Measurements from ENCODE around the gene MALSU1.

DNA sequence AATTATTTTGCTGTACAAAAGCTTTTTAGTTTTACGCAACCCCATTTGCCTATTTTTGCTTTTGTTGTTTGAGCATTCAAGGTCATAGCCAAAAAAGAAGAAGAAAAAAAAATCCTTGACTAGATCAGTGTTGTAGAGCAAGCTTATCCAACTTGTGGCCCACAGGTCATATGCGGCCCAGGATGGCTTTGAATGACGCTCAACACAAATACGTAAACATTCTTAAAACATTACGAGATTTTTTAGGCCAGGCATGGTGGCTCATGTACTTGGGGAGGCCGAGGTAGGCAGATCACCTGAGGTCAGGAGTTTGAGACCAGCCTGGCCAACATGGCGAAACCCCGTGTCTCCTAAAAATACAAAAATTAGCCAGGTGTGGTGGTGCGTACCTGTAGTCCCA lies 8.1 kb upstream of the MALSU1 start:
- TF ChIP-seq, protein P1, sequence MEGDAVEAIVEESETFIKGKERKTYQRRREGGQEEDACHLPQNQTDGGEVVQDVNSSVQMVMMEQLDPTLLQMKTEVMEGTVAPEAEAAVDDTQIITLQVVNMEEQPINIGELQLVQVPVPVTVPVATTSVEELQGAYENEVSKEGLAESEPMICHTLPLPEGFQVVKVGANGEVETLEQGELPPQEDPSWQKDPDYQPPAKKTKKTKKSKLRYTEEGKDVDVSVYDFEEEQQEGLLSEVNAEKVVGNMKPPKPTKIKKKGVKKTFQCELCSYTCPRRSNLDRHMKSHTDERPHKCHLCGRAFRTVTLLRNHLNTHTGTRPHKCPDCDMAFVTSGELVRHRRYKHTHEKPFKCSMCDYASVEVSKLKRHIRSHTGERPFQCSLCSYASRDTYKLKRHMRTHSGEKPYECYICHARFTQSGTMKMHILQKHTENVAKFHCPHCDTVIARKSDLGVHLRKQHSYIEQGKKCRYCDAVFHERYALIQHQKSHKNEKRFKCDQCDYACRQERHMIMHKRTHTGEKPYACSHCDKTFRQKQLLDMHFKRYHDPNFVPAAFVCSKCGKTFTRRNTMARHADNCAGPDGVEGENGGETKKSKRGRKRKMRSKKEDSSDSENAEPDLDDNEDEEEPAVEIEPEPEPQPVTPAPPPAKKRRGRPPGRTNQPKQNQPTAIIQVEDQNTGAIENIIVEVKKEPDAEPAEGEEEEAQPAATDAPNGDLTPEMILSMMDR (CRISPR knock-in tag; IDR thresholded peaks at IDR 0.05) = no peak
- TF ChIP-seq ZNF513 (CRISPR knock-in tag; conservative IDR thresholded peaks at IDR 0.05) = no peak
- no peak for TF ChIP-seq PHF8 (CRISPR knock-in tag; IDR thresholded peaks at IDR 0.05)
- no peak for TF ChIP-seq YEATS4 (CRISPR knock-in tag; IDR thresholded peaks at IDR 0.05; ENCODE audit: borderline replicate concordance)
- TF ChIP-seq TBX3 (IDR thresholded peaks at IDR 0.05; ENCODE audit: borderline replicate concordance) = no peak
- TF ChIP-seq, protein P2, sequence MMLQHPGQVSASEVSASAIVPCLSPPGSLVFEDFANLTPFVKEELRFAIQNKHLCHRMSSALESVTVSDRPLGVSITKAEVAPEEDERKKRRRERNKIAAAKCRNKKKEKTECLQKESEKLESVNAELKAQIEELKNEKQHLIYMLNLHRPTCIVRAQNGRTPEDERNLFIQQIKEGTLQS (CRISPR knock-in tag; IDR thresholded peaks at IDR 0.05) = no peak
